Fibroblast of pulmonary artery (primary cell): ENCODE results near the gene GLP1R.
"Not testable (repeated sequence)": the region's sequence is repeated elsewhere in the genome, so short reads cannot be mapped to it uniquely, and the experiment has no call there.

Source experiments
- DNase-seq: peaks from one replicate; pipeline ENCODE4 v3.0.0-alpha.2; 2010; ENCODE audit warnings: low read depth
- H3K4me3 ChIP-seq: replicated peaks from 2 replicates; pipeline ENCODE4 v1.5.1; 2011; ENCODE audit warnings: low read depth, mild to moderate bottlenecking, control low read depth, low read length, moderate library complexity
- TF ChIP-seq, protein P1 (sequence below): IDR thresholded peaks from 2 replicates; pipeline ENCODE4 v1.5.1; 2011; ENCODE audit warnings: mild to moderate bottlenecking, control low read depth, low read length, inconsistent platforms; ENCODE audit errors: missing control alignments

The GLP1R gene

DNA sequence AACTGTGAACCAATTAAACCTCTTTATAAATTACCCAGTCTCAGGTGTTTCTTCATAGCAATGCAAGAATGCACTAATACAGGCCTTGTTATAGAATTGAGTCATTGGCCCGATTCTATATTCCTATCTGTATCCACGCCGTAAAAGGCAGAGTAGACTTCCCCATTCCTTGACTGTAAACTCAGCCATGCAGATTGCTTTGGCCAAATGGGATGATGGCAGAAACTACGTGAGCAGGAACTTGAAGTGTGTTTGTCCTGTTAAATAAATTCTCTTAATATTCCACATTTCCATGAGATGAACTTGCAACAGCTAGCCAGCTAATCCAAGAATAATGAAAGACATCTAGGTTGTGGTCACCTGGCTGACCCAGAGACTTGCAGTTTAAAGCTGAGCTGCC lies 70.3 kb downstream of the GLP1R start:
- TF ChIP-seq, protein P1, sequence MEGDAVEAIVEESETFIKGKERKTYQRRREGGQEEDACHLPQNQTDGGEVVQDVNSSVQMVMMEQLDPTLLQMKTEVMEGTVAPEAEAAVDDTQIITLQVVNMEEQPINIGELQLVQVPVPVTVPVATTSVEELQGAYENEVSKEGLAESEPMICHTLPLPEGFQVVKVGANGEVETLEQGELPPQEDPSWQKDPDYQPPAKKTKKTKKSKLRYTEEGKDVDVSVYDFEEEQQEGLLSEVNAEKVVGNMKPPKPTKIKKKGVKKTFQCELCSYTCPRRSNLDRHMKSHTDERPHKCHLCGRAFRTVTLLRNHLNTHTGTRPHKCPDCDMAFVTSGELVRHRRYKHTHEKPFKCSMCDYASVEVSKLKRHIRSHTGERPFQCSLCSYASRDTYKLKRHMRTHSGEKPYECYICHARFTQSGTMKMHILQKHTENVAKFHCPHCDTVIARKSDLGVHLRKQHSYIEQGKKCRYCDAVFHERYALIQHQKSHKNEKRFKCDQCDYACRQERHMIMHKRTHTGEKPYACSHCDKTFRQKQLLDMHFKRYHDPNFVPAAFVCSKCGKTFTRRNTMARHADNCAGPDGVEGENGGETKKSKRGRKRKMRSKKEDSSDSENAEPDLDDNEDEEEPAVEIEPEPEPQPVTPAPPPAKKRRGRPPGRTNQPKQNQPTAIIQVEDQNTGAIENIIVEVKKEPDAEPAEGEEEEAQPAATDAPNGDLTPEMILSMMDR, result no peak
- DNase-seq, result no peak
- H3K4me3 ChIP-seq, result no peak overlapping the region

- TF ChIP-seq, protein P1, result no peak
- no peak overlapping the region for H3K4me3 ChIP-seq
- no peak for DNase-seq
Measured at GRCh38 chr6:39124114-39124513, 75.5 kb downstream of the GLP1R start.

- DNase-seq, result peak; percentile 74
- H3K4me3 ChIP-seq, result no peak overlapping the region
- TF ChIP-seq, protein P1, result no peak
Measured at GRCh38 chr6:39128106-39128505, 79.5 kb downstream of the GLP1R start.

DNA sequence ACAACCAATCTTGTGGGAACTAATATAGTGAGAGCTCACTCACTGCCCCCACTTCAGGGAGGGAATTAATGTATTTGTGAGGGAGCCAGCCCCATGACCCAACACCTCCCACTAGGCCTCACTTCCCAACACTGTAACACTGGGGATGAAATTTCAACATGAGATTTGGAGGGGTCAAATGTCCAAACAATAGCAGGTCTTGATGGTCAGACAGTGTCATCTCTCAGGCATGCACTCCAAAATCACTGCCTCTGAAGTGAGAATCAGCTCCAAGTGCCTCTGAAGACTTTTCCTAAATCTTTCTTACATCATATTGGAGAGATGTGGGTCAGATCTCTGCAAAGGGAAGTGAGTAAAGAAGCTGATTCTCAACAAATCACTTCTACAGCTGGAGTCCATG lies 80.3 kb downstream of the GLP1R start:
- peak; percentile 25 for DNase-seq
- TF ChIP-seq, protein P1, result no peak
- H3K4me3 ChIP-seq, result no peak overlapping the region

- TF ChIP-seq, protein P1, result no peak
- DNase-seq, result no peak
- H3K4me3 ChIP-seq, result no peak overlapping the region
Measured at GRCh38 chr6:39130691-39131090, 82.1 kb downstream of the GLP1R start.

GRCh38 chr6:39134761-39135160 lies 86.2 kb downstream of the GLP1R start:
- DNase-seq, H3K4me3 ChIP-seq: not testable (repeated sequence)

- not testable (repeated sequence) for DNase-seq, H3K4me3 ChIP-seq
Measured at GRCh38 chr6:39136207-39136606, 87.6 kb downstream of the GLP1R start.

DNA sequence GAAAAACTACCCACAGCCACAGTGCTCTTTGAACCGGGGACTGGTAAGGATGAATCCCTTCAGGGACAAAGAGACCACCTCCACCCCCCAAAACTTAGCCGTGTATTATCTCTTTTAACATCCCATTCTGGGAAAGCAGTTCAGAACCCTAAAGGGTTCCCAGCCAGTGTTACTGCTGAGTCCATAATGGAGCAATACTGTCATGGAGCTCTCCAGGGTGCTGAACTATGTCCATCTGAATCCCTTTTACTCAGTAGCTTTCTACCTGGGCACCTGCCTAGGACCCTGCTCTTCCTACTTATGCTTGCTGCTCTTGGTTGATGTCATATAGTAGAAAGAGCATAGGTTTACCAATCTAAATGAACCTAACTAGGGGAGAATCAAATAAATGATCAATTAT lies 88.7 kb downstream of the GLP1R start:
- no peak overlapping the region for H3K4me3 ChIP-seq
- DNase-seq, result peak; percentile 56
- TF ChIP-seq, protein P1, result no peak
